HPDE6-E6E7 (cell line): ENCODE results near the gene TTC34.

Experiments used
- DNase-seq: peaks from one replicate; pipeline ENCODE4 v3.0.0; 2011; ENCODE audit warnings: missing footprints; ENCODE audit errors: extremely low spot score

Gene TTC34

GRCh38 chr1:2829846-2830615 lies 28.5 kb upstream of the TTC34 start:
- no peak for DNase-seq

GRCh38 chr1:2828586-2829250 lies 27.2 kb upstream of the TTC34 start:
- no peak for DNase-seq

DNA sequence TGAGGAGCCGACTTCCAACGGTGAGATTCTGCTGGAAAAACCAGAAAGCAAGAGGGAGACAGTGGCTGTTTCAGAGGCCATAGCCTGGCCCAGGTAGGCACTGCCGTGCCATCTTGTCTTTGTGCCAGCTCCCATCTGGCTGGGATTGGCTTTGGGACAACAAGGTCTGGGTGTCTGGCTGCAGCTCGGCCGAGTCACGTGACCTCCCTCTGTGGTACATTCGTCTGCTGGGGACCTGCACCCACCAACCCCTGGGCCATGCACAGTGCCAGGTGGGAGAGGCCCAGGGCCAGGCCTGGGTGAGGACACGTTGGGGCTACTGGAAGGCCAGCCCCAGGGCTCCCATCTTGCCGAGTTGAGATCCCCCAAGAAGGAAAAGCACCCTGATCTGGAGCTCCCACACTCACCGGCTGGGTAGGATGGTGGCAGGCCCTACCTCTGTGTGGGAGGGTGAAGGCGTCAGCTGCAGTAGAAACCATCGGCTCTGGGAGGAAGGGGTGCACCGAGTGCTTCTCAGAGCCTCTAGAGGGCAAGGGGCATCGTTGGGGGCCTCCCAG lies 25.3 kb upstream of the TTC34 start:
- DNase-seq: no peak

DNA sequence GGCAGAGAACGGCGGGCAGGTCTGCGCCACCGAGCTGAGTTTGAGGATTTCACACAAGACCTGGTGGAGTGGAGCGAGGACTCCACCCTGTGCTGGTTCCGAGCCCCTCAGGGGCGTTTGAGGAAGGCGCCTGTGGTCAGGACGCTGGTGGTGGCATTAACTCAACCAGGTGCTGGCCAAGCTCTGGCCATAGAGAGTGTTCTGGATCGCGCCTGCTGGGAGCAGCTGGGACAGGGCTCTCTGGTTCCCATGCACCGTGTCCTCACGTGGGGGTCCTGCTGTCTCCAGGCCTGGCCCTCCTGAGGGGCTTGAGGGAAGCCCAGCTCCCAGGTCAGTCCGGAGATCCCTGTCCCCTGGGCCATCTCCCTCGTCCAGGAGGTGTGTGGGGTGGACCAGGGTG lies 24.8 kb upstream of the TTC34 start:
- no peak for DNase-seq

- no peak for DNase-seq
These were observed 24.1 kb upstream of the TTC34 start for GRCh38 chr1:2825487-2826189.

DNA sequence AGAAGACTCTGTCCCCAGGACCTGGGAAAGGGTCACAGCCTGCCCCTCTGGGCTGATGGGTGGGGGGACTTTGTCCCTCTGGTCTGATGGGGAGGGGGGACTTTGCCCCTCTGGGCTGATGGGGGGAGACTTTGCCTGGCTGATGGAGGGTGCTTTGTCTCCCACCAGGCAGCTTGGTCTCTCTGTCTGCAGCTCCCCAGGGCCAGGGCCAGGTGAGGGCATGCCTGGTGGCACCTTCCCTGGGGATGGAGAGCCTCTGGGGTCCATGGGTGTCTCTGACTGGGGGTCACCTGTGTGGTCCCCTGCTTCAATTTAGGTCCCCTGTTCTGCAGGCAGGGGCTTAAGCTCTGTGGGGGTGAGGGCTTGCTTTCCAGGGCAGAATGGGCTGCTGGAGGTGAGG lies 23.5 kb upstream of the TTC34 start:
- no peak for DNase-seq

- no peak for DNase-seq
These were observed 22.6 kb upstream of the TTC34 start for GRCh38 chr1:2823921-2824610.

DNA sequence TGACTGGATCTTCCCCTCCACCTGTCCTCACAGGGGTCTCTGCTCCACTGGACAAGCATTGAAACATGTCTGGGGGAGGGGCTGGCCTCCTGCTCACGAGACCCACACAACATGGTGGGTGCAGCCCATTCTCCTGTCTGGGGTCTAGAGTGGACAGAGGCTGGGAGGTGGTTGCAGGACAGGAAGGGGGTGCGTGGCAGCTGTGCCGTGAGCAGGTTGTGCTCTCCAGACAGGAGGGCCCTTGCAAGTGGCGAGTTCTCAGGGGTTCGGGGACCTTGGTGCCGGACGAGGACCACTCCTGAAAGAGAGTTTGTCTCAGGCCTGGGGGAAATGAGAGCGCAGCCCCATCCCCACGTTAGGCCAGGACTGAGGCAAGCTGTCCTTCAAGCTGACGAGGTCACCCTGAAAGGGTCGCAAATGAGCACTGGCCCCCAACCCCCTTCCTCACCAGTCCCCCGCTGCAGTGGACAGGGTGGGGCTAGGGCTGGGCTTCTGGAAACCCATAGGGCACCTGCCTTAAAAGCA lies 21.2 kb upstream of the TTC34 start:
- no peak for DNase-seq

DNA sequence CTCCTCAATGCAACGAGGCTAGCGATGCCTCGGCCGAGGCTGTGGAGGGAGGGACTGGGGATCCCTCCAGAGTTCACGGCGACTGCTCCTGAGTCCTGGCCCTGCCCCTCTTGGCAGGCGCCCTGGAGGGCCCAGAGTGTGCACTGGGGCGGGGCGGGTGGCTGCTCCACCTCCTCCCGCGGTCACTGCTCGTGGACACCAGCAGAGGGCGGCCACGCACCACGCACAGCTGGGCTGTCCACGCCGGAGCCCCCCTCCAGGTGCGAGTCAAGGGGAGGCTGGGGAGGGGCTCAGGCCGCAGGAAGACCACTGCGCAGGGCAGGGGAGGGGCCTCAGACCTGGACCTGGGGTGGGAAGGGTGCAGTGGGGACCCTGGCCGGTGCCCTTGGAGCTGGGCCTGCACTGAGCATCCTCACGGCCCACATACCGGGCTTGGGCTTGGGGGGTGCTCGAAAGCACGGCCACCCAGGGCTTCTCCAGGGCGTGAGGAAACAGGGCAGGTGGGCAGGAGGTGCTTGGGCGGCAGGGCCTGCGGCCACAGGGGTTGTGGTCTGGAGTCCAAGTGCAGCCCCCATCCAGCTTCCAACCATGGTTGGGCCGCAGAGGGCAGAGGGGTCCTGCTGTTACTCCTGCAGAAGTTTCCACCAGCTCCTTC lies 20.6 kb upstream of the TTC34 start:
- DNase-seq: no peak

- DNase-seq: no peak
These were observed 20.0 kb upstream of the TTC34 start for GRCh38 chr1:2821373-2821955.

- DNase-seq: no peak
These were observed 19.4 kb upstream of the TTC34 start for GRCh38 chr1:2820731-2821372.

DNA sequence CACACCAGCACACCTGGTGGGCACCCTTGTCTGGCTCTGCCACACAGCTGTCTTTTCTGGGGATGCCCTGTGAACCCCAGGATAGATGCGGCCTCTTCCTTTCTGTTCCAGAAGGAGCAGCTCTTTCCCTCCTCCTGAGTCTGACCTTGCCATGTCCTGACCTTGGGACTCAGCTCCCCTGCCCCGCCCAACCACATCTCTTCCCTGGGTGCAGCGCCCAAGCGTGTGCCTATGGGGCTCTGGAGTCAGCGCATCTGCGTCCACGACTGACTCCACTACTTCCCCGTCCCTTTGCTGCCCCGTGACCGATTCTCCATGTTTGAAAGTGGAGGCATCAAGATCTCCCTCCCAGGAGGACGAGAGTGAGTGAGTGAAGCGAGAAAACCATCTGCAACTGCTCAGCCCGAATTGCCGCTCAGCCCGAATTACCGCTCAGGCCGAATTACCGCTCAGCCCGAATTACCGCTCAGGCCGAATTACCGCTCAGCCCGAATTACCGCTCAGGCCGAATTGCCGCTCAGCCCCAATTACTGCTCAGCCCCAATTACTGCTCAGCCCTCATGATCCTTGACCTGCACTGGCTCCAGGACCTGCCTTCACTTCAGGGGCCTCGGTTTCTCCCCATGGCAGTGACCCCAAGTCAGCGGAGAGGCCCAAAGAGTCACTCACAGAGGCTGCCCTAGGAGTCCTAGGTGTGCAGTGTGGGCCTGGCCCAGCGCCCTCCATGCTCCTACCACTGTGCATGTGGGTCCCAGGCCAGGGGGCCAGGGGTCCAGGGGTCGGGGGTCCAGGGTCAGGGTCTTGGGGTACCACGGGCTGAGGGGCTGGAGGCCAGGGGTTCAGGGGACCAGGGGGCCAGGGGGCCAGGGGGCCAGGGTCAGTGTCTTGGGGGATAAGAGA lies 18.6 kb upstream of the TTC34 start:
- no peak for DNase-seq

DNA sequence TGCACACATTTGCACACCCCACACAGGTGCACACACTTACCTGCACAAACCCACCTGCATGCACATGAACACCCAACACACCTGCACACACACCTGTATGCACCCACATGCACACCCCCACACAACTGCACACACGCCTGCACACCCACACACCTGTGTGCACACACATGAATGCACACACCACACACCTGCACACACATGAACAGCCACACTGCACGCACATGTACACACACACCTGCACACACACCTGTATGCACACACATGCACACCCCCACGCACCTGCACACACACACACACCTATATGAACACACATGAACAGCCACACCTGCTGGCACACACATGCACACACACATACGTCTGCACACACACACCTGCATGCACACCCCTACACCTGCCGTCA lies 17.9 kb upstream of the TTC34 start:
- DNase-seq: no peak

- DNase-seq: no peak
These were observed 16.5 kb upstream of the TTC34 start for GRCh38 chr1:2817784-2818564.

GRCh38 chr1:2816786-2817185 lies 15.3 kb upstream of the TTC34 start:
- DNase-seq: no peak

DNA sequence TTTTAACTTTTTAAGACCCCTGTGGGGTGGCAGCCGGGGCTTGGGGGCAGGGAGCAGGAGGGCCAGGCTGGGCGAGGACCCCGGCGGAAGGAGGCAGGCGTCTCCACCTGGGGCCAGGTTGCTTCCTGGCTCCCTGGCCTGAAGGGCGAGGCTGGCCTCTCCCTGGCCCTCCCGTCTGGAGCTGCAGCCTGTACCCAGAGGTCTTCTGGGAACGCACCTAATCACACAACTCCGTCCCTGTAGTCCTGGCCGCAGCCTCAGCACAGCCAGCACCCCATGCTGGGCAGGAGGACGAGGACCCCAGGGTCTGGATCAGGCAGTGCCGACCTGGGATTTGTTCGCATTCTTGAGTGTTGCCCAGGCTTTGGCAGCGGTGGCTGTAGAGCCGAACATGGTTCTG lies 14.1 kb upstream of the TTC34 start:
- no peak for DNase-seq

DNA sequence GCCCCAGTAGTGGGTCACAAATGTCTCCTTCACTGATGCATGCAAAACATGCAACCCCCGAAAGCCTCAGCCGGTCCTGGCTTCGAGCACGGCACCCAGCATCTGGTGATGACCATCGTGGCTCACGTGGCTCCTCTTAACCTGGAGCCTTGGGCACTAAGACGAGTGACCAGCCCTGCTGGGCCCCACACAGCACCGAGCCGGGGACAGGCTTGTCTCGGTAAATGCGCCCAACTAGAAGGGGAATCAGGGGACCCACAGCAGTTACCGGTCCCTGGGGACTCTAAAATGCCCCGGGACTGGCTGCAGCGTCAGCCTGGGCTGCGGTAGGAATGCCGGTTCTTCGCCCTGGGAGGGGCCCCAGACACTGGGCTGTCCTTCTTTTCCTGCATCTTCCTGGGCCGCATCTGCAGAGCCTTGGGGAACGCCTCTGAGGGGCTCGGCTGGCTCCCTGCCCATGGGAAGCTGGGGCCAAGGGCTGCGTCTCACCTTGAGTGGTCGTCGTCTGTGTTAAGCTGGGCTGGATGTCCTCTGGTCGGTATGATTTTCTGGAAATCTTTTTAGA lies 13.1 kb upstream of the TTC34 start:
- DNase-seq: no peak
